ENCODE results near the gene CANT1. TPM values are rescaled to one million over a fixed set of nuclear protein-coding genes. Genes with fewer than 3 reads are reported as not detected.

The CANT1 gene
- total RNA-seq, 1 experiment from 2014 or later: 86.4 TPM

DNA sequence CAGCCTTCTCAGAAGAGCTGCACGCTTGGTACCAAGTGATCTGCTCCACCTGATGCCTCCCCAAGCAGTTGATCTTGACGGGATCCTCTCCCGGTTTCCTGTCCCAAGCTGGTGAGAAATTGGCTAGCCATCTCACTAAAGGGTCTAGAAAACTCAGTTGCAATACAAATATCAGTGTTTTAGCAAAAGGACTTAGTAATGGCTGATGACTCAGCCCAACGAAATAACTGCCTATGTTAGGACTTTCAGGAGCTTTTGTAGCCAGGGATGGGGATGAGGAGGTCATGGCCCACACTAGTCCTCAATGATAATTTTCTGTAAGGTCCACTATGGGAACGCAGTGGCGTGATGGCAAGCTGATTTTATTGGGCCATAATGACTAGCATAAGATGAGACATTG is 41.7 kb upstream of the CANT1 start:
- Mint-ChIP-seq H3K4me1 (ENCODE audit: low read depth, unreplicated experiment) (no peaks in the 10 kb centered on the region), H3K27ac (ENCODE audit: unreplicated experiment) (no peak overlapping the region), H3K4me3 (ENCODE audit: unreplicated experiment) (no peak overlapping the region), H3K36me3 (ENCODE audit: insufficient read depth, unreplicated experiment) (no peaks in the 10 kb centered on the region), H3K27me3 (ENCODE audit: insufficient read depth, unreplicated experiment) (no peaks in the 10 kb centered on the region), H3K9me3 (ENCODE audit: unreplicated experiment) (peaks cover 18% of the 10 kb centered on the region)
- TF ChIP-seq CTCF (IDR thresholded peaks at IDR 0.05; ENCODE audit: insufficient read depth in 1 of 2, low read depth in 1 of 2, low read length in 1 of 2, severe bottlenecking in 1 of 2, unreplicated experiment in 1 of 2): no peak
- no peak overlapping the region for H3K4me3 ChIP-seq (ENCODE audit: low read depth, low read length)
- intact Hi-C loops (cut with micrococcal nuclease; ENCODE audit: unreplicated experiment): no loop called here
- no peaks in the 10 kb centered on the region for H3K36me3 ChIP-seq (ENCODE audit: control insufficient read depth, insufficient read depth, low read length)
- H3K4me1 ChIP-seq: no peaks in the 10 kb centered on the region
- no peak for DNase-seq
- no peaks in the 10 kb centered on the region for H3K27me3 ChIP-seq (replicated peaks; ENCODE audit: control insufficient read depth, insufficient read depth, low read length)
- BruUV-seq (replicated peaks): no TSS peak
- POLR2A ChIA-PET: no interaction called here
- 0 out of 2 replicates have a peak, but pooled peaks cover 8% of the 10 kb centered on the region for H3K9me3 ChIP-seq
- CTCF ChIA-PET: no interaction called here

DNA sequence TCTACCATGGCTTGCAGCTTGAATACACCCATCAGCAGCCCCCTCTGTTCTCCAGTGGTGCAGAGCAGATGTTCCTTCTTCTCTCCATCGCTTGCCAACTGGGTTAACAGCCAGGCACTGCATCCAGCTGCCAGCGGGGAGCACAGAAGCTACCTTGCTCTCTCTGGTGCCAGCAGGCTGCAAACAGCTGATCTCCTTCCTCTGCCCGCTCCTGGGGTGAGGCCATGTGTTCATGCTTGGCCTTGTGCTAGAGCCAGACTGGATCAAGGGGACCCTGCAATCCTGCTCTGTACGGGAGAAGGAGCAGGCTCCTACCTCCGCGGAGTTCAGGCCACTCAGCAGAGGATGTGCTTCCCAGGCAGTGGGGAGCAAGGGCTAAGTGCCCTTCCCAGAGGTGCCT is 41.0 kb upstream of the CANT1 start:
- H3K27ac Mint-ChIP-seq (ENCODE audit: unreplicated experiment): no peak overlapping the region
- peaks cover 18% of the 10 kb centered on the region for H3K9me3 Mint-ChIP-seq (ENCODE audit: unreplicated experiment)
- no peak for DNase-seq
- H3K4me3 Mint-ChIP-seq (ENCODE audit: unreplicated experiment): no peak overlapping the region
- H3K36me3 ChIP-seq (ENCODE audit: control insufficient read depth, insufficient read depth, low read length): no peaks in the 10 kb centered on the region
- intact Hi-C loops (cut with micrococcal nuclease; ENCODE audit: unreplicated experiment): no loop called here
- no peaks in the 10 kb centered on the region for H3K27me3 Mint-ChIP-seq (ENCODE audit: insufficient read depth, unreplicated experiment)
- 0 out of 2 replicates have a peak, but pooled peaks cover 8% of the 10 kb centered on the region for H3K9me3 ChIP-seq
- H3K36me3 Mint-ChIP-seq (ENCODE audit: insufficient read depth, unreplicated experiment): no peaks in the 10 kb centered on the region
- no peak for TF ChIP-seq CTCF (IDR thresholded peaks at IDR 0.05; ENCODE audit: insufficient read depth in 1 of 2, low read depth in 1 of 2, low read length in 1 of 2, severe bottlenecking in 1 of 2, unreplicated experiment in 1 of 2)
- H3K4me1 ChIP-seq: no peaks in the 10 kb centered on the region
- ChIA-PET POLR2A (no interaction called here), CTCF (interaction anchor here (1.0 kb wide), 1 partner anchor 350 kb away, joined by 3 read pairs; no protein-coding TSS in a partner anchor)
- no TSS peak for BruUV-seq (replicated peaks)
- no peaks in the 10 kb centered on the region for H3K27me3 ChIP-seq (replicated peaks; ENCODE audit: control insufficient read depth, insufficient read depth, low read length)
- no peaks in the 10 kb centered on the region for H3K4me1 Mint-ChIP-seq (ENCODE audit: low read depth, unreplicated experiment)
- no peak overlapping the region for H3K4me3 ChIP-seq (ENCODE audit: low read depth, low read length)

DNA sequence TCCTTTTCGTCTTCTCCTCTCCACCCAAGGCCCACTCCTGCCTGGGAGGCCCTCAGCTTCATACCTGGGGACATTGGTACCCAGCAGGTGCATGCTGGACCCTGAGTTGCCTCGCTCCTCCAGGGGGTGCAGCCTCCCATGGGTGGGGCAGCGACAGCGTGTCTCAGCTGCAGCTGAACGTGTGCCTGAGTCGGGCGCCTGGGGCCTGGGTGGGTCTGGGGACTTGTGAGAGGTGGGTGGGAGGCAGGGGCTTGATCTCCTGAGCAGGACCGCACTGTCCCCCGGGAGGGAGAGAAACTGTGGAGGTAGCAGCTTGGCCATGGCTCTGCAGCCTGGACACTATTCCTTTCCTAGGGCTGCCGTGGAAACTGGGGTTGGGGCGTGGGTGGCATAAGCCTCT is 40.3 kb upstream of the CANT1 start:
- H3K9me3 Mint-ChIP-seq (ENCODE audit: unreplicated experiment): peaks cover 18% of the 10 kb centered on the region
- H3K4me1 ChIP-seq: no peaks in the 10 kb centered on the region
- intact Hi-C loops (cut with micrococcal nuclease; ENCODE audit: unreplicated experiment): no loop called here
- no peaks in the 10 kb centered on the region for H3K27me3 ChIP-seq (replicated peaks; ENCODE audit: control insufficient read depth, insufficient read depth, low read length)
- BruUV-seq (replicated peaks): no TSS peak
- no peak for TF ChIP-seq CTCF (IDR thresholded peaks at IDR 0.05; ENCODE audit: insufficient read depth in 1 of 2, low read depth in 1 of 2, low read length in 1 of 2, severe bottlenecking in 1 of 2, unreplicated experiment in 1 of 2)
- H3K9me3 ChIP-seq: 0 out of 2 replicates have a peak, but pooled peaks cover 6% of the 10 kb centered on the region
- no peaks in the 10 kb centered on the region for H3K36me3 Mint-ChIP-seq (ENCODE audit: insufficient read depth, unreplicated experiment)
- no peak overlapping the region for H3K27ac Mint-ChIP-seq (ENCODE audit: unreplicated experiment)
- H3K4me1 Mint-ChIP-seq (ENCODE audit: low read depth, unreplicated experiment): peaks cover 6% of the 10 kb centered on the region
- DNase-seq: no peak
- ChIA-PET POLR2A (no interaction called here), CTCF (interaction anchor here (0.8 to 1.0 kb wide), 2 partner anchors 62 to 351 kb away, joined by 3 to 6 read pairs; no protein-coding TSS in a partner anchor)
- no peak overlapping the region for H3K4me3 ChIP-seq (ENCODE audit: low read depth, low read length)
- no peaks in the 10 kb centered on the region for H3K36me3 ChIP-seq (ENCODE audit: control insufficient read depth, insufficient read depth, low read length)
- no peaks in the 10 kb centered on the region for H3K27me3 Mint-ChIP-seq (ENCODE audit: insufficient read depth, unreplicated experiment)
- no peak overlapping the region for H3K4me3 Mint-ChIP-seq (ENCODE audit: unreplicated experiment)
